Esophagus muscularis mucosa (tissue), 4 donors: Measurements from ENCODE around the gene DVL1.

ENCODE experiments used
- EP300 ChIP-seq: sonication (generic); formaldehyde crosslinking; IDR thresholded peaks from one replicate; pipeline ENCODE4 v1.6.1; 2017; ENCODE audit warnings: antibody characterized with exemption
- POLR2A ChIP-seq: fragments of 450-650 bp; IDR thresholded peaks from one replicate; pipeline ENCODE4 v1.6.1; 2017; ENCODE audit warnings: antibody characterized with exemption, moderate library complexity, mild to moderate bottlenecking, low read depth
- POLR2AphosphoS5 ChIP-seq, 2 donors: sonication (generic); formaldehyde crosslinking; IDR thresholded peaks; one replicate each; pipeline ENCODE4 v1.6.1; 2017; ENCODE audit warnings: antibody characterized with exemption in 2 of 2
- TF ChIP-seq, protein P1 (sequence below), 3 experiments: fragments of 200-600 bp in 2 of 3; fragments of 450-650 bp in 1 of 3; sonication (generic) in 2 of 3; IDR thresholded peaks; one replicate each; pipeline ENCODE4 v1.5.1; 2017 to 2019; ENCODE audit warnings: antibody characterized with exemption in 3 of 3, mild to moderate bottlenecking in 2 of 3, moderate library complexity in 1 of 3

DNA sequence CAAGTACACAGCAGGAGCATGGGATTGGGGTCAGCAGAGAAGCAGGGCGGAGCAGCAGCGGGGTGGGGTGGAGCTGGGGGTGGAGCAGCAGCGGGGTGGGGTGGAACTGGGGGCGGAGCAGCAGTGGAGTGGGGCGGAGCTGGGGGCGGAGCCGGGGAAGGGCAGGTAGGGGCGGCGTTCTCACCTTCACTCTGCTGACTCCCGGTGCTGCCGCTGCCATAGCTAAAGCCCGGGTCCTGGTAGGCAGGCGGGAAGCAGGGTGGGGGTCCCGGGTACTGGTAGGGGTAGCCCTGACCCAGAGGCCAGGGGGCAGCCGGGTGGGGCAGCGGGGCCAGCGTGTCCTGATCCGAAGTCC lies 11.4 kb downstream of the DVL1 start:
- TF ChIP-seq, protein P1, sequence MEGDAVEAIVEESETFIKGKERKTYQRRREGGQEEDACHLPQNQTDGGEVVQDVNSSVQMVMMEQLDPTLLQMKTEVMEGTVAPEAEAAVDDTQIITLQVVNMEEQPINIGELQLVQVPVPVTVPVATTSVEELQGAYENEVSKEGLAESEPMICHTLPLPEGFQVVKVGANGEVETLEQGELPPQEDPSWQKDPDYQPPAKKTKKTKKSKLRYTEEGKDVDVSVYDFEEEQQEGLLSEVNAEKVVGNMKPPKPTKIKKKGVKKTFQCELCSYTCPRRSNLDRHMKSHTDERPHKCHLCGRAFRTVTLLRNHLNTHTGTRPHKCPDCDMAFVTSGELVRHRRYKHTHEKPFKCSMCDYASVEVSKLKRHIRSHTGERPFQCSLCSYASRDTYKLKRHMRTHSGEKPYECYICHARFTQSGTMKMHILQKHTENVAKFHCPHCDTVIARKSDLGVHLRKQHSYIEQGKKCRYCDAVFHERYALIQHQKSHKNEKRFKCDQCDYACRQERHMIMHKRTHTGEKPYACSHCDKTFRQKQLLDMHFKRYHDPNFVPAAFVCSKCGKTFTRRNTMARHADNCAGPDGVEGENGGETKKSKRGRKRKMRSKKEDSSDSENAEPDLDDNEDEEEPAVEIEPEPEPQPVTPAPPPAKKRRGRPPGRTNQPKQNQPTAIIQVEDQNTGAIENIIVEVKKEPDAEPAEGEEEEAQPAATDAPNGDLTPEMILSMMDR (IDR thresholded peaks at IDR 0.05) = no peak
- TF ChIP-seq POLR2AphosphoS5 (IDR thresholded peaks at IDR 0.05) (no peak), EP300 (no peak), POLR2A (no peak)
